ENCODE data around the gene FBXL17. TPM values are rescaled to one million over a fixed set of nuclear protein-coding genes. Genes with fewer than 3 reads are reported as not detected.

The FBXL17 gene
- total RNA-seq, 1 experiment from 2014 or later, result 11.6 TPM

DNA sequence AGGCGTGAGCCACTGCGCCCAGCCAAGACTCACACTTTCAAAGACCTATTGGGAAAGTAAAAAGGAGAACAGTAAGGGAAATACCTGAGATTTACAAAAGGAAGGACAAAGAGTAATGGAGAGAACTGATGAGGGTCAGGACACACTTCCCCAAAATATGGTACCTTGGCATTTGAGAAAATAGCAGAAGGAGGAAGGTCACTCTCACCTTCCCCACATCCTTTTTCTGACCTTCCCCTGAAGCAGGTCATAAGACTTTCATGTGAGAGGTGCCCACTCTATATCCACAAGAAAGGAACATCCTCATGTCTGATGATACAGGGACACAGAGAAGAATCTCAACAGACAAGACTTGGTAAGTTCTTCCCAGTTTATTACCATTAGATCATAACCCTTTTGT is 272.8 kb downstream of the FBXL17 start:
- no peak overlapping the region for H3K4me3 ChIP-seq (ENCODE audit: low read depth, low read length)
- DNase-seq, result no peak
- POLR2A ChIA-PET, result no interaction called here
- H3K27ac Mint-ChIP-seq (ENCODE audit: unreplicated experiment), result no peak overlapping the region
- no TSS peak for BruUV-seq (replicated peaks)
- no peaks in the 10 kb centered on the region for H3K36me3 ChIP-seq (ENCODE audit: control insufficient read depth, insufficient read depth, low read length)
- TF ChIP-seq, protein P1, sequence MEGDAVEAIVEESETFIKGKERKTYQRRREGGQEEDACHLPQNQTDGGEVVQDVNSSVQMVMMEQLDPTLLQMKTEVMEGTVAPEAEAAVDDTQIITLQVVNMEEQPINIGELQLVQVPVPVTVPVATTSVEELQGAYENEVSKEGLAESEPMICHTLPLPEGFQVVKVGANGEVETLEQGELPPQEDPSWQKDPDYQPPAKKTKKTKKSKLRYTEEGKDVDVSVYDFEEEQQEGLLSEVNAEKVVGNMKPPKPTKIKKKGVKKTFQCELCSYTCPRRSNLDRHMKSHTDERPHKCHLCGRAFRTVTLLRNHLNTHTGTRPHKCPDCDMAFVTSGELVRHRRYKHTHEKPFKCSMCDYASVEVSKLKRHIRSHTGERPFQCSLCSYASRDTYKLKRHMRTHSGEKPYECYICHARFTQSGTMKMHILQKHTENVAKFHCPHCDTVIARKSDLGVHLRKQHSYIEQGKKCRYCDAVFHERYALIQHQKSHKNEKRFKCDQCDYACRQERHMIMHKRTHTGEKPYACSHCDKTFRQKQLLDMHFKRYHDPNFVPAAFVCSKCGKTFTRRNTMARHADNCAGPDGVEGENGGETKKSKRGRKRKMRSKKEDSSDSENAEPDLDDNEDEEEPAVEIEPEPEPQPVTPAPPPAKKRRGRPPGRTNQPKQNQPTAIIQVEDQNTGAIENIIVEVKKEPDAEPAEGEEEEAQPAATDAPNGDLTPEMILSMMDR (IDR thresholded peaks at IDR 0.05; ENCODE audit: insufficient read depth in 1 of 2, low read depth in 1 of 2, low read length in 1 of 2, severe bottlenecking in 1 of 2, unreplicated experiment in 1 of 2), result no peak
- no peaks in the 10 kb centered on the region for H3K27me3 Mint-ChIP-seq (ENCODE audit: insufficient read depth, unreplicated experiment)
- CTCF ChIA-PET, result no interaction called here
- intact Hi-C loops (cut with micrococcal nuclease; ENCODE audit: unreplicated experiment), result no loop called here
- no peaks in the 10 kb centered on the region for H3K4me1 ChIP-seq
- no peaks in the 10 kb centered on the region for H3K27me3 ChIP-seq (replicated peaks; ENCODE audit: control insufficient read depth, insufficient read depth, low read length)
- peaks cover 13% of the 10 kb centered on the region for H3K9me3 Mint-ChIP-seq (ENCODE audit: unreplicated experiment)
- no peak overlapping the region for H3K4me3 Mint-ChIP-seq (ENCODE audit: unreplicated experiment)
- no peaks in the 10 kb centered on the region for H3K36me3 Mint-ChIP-seq (ENCODE audit: insufficient read depth, unreplicated experiment)
- H3K9me3 ChIP-seq, result no peaks in the 10 kb centered on the region
- H3K4me1 Mint-ChIP-seq (ENCODE audit: low read depth, unreplicated experiment), result no peaks in the 10 kb centered on the region

DNA sequence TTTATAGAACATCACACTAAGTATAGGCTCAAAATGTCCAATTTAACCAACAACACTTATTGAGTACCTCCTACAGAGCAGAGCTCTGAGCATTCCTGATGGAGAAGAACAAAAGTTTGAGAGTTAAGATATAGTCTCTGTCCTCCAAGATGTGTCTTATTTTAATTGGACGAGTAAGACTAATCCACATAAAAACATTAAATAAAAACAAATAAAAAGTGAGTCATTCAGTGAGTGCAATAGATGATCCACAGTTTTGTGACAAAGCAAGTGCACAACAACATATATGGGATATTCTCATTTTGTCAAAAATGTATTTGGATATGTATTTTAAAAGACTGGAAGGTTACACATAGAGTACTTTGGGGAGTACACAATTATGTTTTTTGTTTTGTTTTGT is 277.4 kb downstream of the FBXL17 start:
- Mint-ChIP-seq H3K27me3 (ENCODE audit: insufficient read depth, unreplicated experiment) (no peaks in the 10 kb centered on the region), H3K4me3 (ENCODE audit: unreplicated experiment) (no peak overlapping the region), H3K4me1 (ENCODE audit: low read depth, unreplicated experiment) (no peaks in the 10 kb centered on the region), H3K36me3 (ENCODE audit: insufficient read depth, unreplicated experiment) (no peaks in the 10 kb centered on the region), H3K27ac (ENCODE audit: unreplicated experiment) (no peak overlapping the region), H3K9me3 (ENCODE audit: unreplicated experiment) (no peaks in the 10 kb centered on the region)
- ChIA-PET CTCF (no interaction called here), POLR2A (no interaction called here)
- Histone ChIP-seq H3K27me3 (replicated peaks; ENCODE audit: control insufficient read depth, insufficient read depth, low read length) (no peaks in the 10 kb centered on the region), H3K4me1 (no peaks in the 10 kb centered on the region), H3K4me3 (ENCODE audit: low read depth, low read length) (no peak overlapping the region), H3K36me3 (ENCODE audit: control insufficient read depth, insufficient read depth, low read length) (no peaks in the 10 kb centered on the region), H3K9me3 (no peaks in the 10 kb centered on the region)
- TF ChIP-seq, protein P1 (IDR thresholded peaks at IDR 0.05; ENCODE audit: insufficient read depth in 1 of 2, low read depth in 1 of 2, low read length in 1 of 2, severe bottlenecking in 1 of 2, unreplicated experiment in 1 of 2), result no peak
- DNase-seq, result no peak
- no TSS peak for BruUV-seq (replicated peaks)
- intact Hi-C loops (cut with micrococcal nuclease; ENCODE audit: unreplicated experiment), result no loop called here

DNA sequence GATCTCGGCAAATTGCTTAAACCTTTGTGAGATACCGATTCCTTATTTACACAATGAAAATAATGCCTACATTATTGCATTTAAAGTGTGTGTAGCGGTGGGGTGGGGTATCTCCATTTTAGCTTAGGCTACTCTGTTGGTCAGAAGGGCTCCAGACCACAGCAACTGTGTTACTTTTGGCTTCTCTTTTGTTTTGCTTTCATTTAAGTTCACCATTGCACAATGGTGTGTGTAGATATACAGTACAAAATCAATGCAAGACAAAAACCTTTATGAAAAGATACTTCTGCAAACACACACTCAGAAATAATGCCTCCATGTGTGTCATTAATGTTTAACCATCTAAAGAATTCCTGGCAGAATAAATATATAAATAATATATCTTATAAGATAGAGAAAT is 279.4 kb downstream of the FBXL17 start:
- Histone ChIP-seq H3K27me3 (replicated peaks; ENCODE audit: control insufficient read depth, insufficient read depth, low read length) (no peaks in the 10 kb centered on the region), H3K9me3 (no peaks in the 10 kb centered on the region), H3K4me3 (ENCODE audit: low read depth, low read length) (no peak overlapping the region), H3K36me3 (ENCODE audit: control insufficient read depth, insufficient read depth, low read length) (no peaks in the 10 kb centered on the region), H3K4me1 (no peaks in the 10 kb centered on the region)
- Mint-ChIP-seq H3K4me3 (ENCODE audit: unreplicated experiment) (no peak overlapping the region), H3K9me3 (ENCODE audit: unreplicated experiment) (no peaks in the 10 kb centered on the region), H3K4me1 (ENCODE audit: low read depth, unreplicated experiment) (no peaks in the 10 kb centered on the region), H3K27me3 (ENCODE audit: insufficient read depth, unreplicated experiment) (no peaks in the 10 kb centered on the region), H3K36me3 (ENCODE audit: insufficient read depth, unreplicated experiment) (no peaks in the 10 kb centered on the region), H3K27ac (ENCODE audit: unreplicated experiment) (no peak overlapping the region)
- intact Hi-C loops (cut with micrococcal nuclease; ENCODE audit: unreplicated experiment), result no loop called here
- DNase-seq, result no peak
- no TSS peak for BruUV-seq (replicated peaks)
- ChIA-PET POLR2A (no interaction called here), CTCF (no interaction called here)
- TF ChIP-seq, protein P1 (IDR thresholded peaks at IDR 0.05; ENCODE audit: insufficient read depth in 1 of 2, low read depth in 1 of 2, low read length in 1 of 2, severe bottlenecking in 1 of 2, unreplicated experiment in 1 of 2), result no peak

Measured in Caco-2 (cell line).